ENCODE results near the gene SERHL2.
A peak's percentile ranks its signal among the peaks of the same experiment; 100 is the strongest.
"Not testable (repeated sequence)": the region's sequence is repeated elsewhere in the genome, so short reads cannot be mapped to it uniquely, and the experiment has no call there.

Gene SERHL2, protein sequence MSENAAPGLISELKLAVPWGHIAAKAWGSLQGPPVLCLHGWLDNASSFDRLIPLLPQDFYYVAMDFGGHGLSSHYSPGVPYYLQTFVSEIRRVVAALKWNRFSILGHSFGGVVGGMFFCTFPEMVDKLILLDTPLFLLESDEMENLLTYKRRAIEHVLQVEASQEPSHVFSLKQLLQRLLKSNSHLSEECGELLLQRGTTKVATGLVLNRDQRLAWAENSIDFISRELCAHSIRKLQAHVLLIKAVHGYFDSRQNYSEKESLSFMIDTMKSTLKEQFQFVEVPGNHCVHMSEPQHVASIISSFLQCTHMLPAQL

GRCh38 chr22:42553475-42554361 is at the start of gene SERHL2:
TSS of gene SERHL2 (plus strand) at chr22:42553956. CDS start at chr22:42554021, 65 bp downstream.
- DNase-seq (ENCODE audit: low read depth in 2 of 2): peak; percentile 52 to 61

- not testable (repeated sequence) for DNase-seq (ENCODE audit: low read depth in 2 of 2)
Observed at GRCh38 chr22:42508327-42508974, 45.3 kb upstream of the SERHL2 start.

- not testable (repeated sequence) for DNase-seq (ENCODE audit: low read depth in 2 of 2)
Observed at GRCh38 chr22:42508975-42509364, 44.8 kb upstream of the SERHL2 start.

- DNase-seq (ENCODE audit: low read depth in 2 of 2): no peak
Observed at GRCh38 chr22:42509548-42509947, 44.2 kb upstream of the SERHL2 start.

- DNase-seq (ENCODE audit: low read depth in 2 of 2): no peak
Observed at GRCh38 chr22:42511401-42511891, 42.3 kb upstream of the SERHL2 start.

DNA sequence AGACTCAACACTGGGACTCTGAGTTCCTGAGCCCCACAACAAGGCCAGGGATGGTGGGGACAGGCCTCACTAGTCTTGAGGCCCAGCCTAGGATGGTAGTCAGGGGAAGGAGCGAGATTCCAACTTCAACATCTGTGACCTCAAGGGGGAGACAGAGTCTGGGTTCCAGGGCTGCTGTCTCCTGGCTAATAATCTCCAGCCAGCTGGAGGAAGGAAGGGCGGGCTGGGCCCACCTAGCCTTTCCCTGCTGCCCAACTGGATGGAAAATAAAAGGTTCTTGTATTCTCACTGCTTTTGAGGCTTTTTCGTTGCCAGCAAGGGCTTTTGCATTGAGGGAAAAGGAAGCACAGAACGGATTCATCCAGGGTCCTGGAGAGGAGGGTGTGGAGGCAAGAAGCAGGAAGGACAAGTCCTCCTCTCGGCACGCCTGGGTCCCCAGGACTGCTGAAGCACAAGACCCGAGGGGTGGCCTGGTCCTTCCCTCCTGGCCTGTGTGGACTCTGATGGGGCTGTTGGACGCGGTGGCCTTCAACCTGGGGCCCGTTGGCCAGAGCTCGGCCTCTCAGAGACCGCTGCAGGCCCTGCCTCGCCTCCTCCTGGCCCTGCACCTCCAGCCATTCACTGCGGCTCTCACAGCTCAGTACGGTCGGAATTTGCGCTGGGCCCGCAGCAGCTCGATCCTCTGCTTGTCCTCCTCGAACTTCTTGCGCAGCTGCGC is 41.3 kb upstream of the SERHL2 start:
- DNase-seq (ENCODE audit: low read depth in 2 of 2): not testable (repeated sequence)

- not testable (repeated sequence) for DNase-seq (ENCODE audit: low read depth in 2 of 2)
Observed at GRCh38 chr22:42514331-42514730, 39.4 kb upstream of the SERHL2 start.

DNA sequence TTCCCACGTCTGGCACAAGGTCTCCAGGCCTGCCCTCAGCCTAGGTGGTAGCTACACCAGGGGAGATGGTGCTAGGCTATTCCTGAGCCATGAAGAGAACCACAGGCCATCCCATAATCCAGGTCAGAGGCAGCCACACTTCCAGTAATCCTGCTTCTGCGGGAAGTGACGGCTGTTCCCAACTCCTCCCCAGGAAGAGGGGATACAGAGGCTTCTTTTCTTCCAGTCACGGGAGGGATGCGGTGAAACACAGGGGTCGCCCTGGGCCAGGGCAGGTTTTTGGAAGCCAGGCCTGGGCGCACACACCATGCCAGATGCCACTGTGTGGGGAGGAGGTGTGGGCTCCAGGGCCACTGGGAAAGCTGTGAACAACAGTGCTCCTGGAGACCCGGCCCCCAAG is 38.5 kb upstream of the SERHL2 start:
- DNase-seq (ENCODE audit: low read depth in 2 of 2): not testable (repeated sequence)

- DNase-seq (ENCODE audit: low read depth in 2 of 2): no peak
Observed at GRCh38 chr22:42515896-42516295, 37.9 kb upstream of the SERHL2 start.

DNA sequence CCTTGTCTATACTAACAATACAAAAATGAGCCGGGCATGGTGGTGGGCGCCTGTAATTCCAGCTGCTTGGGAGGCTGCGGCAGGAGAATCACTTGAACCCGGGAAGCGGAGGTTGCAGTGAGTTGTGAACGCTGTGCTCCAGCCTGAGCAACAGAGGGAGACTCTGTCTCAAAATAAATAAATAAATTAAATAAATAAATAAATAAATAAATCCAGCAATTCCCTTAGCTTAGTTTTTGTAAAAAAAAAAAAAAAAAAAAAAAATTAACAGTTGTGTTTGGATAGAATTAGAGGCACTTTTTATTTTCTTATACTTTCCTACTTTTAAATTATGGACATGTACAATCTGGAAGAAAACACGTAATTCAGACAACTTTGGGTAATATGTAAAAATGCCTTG is 36.7 kb upstream of the SERHL2 start:
- not testable (repeated sequence) for DNase-seq (ENCODE audit: low read depth in 2 of 2)

DNA sequence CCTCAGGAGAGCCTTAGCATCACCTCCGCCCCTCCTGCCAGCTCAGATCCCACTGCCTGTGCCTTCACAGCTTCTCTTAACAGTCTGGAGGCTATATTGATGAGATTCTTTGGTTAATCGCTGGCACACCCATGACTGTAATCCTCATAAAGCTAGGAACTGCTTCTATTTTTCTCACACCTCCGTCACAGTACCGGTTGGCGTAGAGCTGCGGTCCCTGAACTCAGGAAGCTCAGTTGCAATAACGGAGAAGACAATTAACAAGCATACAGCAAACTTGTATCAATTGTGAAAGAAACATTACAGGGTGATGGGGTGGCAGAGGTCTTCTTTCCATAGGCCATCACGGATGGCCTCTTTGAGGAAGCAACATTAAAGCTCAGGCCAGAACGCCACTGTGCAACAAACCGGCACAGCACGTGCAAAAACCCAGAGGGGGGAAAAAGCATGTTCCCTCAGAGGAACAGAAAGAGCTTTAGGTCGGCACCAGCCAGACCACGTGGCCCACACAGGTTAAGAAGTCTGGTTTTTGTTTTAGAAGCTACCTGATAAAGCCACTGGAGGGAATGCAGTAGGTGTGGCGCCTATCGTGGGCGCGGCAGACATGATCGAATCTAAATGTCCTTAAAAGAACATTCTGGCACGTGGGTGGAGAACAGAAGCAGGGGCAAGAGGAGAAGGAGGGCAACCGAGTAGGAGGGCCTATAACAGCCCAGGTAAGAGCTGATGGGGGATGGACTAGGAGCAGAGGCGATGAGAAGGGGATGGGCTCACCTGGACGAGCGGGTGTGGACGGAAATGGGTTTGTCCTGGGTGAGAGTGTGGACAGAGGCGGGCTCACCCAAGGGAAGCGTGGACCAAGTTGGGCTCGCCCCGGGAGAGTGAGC is 34.9 kb upstream of the SERHL2 start:
- DNase-seq (ENCODE audit: low read depth in 2 of 2): not testable (repeated sequence)

- DNase-seq (ENCODE audit: low read depth in 2 of 2): peak; percentile 61 to 70
Observed at GRCh38 chr22:42519525-42520401, 34.0 kb upstream of the SERHL2 start, which contains the start of gene RRP7A. TSS of gene RRP7A (minus strand) at chr22:42519796. CDS start at chr22:42519786, 10 bp downstream.

GRCh38 chr22:42521228-42521546 is 32.6 kb upstream of the SERHL2 start:
- DNase-seq (ENCODE audit: low read depth in 2 of 2): no peak

DNA sequence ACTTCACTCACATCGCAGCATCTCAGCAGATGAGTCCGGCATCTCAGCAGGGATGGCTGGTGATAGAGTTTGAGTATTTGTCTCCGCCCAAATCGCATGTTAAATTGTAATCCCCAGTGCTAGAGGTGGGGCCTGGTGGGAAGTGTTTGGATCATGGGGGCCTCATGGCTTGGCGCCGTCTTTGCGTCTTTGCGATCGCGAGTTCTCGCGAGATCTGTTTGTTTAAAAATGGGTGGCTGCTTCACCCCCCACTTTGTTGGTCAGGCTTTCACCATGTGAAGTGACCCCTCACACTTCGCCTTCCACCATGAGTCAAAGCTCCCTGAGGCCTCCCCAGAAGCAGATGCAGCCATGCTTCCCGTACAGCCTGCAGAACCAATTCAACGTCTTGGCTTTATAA is 31.2 kb upstream of the SERHL2 start:
- no peak for DNase-seq (ENCODE audit: low read depth in 2 of 2)

- DNase-seq (ENCODE audit: low read depth in 2 of 2): no peak
Observed at GRCh38 chr22:42528591-42529307, 25.0 kb upstream of the SERHL2 start.

GRCh38 chr22:42529435-42529834 is 24.3 kb upstream of the SERHL2 start:
- DNase-seq (ENCODE audit: low read depth in 2 of 2): not testable (repeated sequence)

GRCh38 chr22:42531401-42532084 is 22.2 kb upstream of the SERHL2 start:
- not testable (repeated sequence) for DNase-seq (ENCODE audit: low read depth in 2 of 2)

DNA sequence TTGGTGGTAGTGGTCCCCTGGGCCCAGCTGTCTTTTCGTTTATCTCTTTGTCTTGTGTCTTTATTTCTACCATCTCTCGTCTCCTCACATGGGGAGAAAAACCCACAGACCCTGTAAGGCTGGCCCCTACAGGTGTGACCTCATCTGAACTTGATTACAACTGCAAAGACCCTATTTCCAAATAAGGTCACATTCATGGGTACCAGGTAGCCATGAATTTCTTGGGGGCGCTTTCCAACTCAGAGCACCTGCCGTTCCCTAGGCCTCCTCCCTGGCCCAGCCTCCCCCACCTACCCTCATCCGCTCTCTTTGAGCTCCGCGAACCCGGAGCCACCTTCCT is 20.1 kb upstream of the SERHL2 start:
- DNase-seq (ENCODE audit: low read depth in 2 of 2): no peak
